Measurements from ENCODE around the gene FER1L5.

FER1L5 gene

DNA sequence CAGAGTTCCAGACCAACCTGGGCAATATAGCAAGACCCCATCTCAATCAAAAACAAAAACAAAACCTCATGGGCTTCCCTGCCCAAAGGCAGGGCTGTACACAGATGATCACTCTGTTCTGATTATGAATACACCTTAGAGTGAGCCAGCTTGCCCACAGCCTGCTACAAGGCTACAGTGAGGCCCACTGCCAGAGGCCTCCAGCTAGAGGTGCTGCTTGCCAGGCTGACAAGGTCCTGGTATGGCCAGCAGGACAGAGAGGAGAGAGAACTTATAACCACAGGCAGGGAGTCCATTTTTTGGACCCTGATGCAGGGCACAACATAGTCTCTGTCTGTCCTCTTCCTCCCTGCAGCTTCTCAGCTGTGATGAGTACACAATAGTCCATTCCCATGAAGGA lies 46.0 kb upstream of the FER1L5 start:
- TF ChIP-seq, protein P1, sequence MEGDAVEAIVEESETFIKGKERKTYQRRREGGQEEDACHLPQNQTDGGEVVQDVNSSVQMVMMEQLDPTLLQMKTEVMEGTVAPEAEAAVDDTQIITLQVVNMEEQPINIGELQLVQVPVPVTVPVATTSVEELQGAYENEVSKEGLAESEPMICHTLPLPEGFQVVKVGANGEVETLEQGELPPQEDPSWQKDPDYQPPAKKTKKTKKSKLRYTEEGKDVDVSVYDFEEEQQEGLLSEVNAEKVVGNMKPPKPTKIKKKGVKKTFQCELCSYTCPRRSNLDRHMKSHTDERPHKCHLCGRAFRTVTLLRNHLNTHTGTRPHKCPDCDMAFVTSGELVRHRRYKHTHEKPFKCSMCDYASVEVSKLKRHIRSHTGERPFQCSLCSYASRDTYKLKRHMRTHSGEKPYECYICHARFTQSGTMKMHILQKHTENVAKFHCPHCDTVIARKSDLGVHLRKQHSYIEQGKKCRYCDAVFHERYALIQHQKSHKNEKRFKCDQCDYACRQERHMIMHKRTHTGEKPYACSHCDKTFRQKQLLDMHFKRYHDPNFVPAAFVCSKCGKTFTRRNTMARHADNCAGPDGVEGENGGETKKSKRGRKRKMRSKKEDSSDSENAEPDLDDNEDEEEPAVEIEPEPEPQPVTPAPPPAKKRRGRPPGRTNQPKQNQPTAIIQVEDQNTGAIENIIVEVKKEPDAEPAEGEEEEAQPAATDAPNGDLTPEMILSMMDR (IDR thresholded peaks at IDR 0.05; ENCODE audit: low read length), result no peak
- TF ChIP-seq EZH2 (optimal IDR thresholded peaks at IDR 0.05; ENCODE audit: low read depth, low read length) (no peak), EZH2phosphoT487 (IDR thresholded peaks at IDR 0.05; ENCODE audit: low read length) (no peak)
- Histone ChIP-seq H3K9ac (ENCODE audit: low read length) (no peak overlapping the region), H4K20me1 (ENCODE audit: insufficient read depth, low read length) (no peaks in the 10 kb centered on the region), H3K27ac (ENCODE audit: low read length) (no peak overlapping the region), H3K4me2 (ENCODE audit: low read depth, low read length) (no peak overlapping the region), H3K27me3 (replicated peaks; ENCODE audit: insufficient read depth, low read length) (no peaks in the 10 kb centered on the region), H3K9me3 (replicated peaks; ENCODE audit: insufficient read depth, low read length) (no peaks in the 10 kb centered on the region), H3K4me1 (ENCODE audit: low read length) (no peaks in the 10 kb centered on the region), H2AFZ (ENCODE audit: low read length) (no peak overlapping the region), H3K4me3 (ENCODE audit: low read length) (no peak overlapping the region), H3K36me3 (replicated peaks; ENCODE audit: insufficient read depth, low read length) (peaks cover 7% of the 10 kb centered on the region; the same call in 1 of the 2 replicates), H3K79me2 (ENCODE audit: low read length) (no peaks in the 10 kb centered on the region), H3F3A (ENCODE audit: insufficient read depth, low read length) (no peaks in the 10 kb centered on the region), H3K9me2 (replicated peaks; ENCODE audit: insufficient read depth, low read length) (no peaks in the 10 kb centered on the region)
- no peak for DNase-seq

DNA sequence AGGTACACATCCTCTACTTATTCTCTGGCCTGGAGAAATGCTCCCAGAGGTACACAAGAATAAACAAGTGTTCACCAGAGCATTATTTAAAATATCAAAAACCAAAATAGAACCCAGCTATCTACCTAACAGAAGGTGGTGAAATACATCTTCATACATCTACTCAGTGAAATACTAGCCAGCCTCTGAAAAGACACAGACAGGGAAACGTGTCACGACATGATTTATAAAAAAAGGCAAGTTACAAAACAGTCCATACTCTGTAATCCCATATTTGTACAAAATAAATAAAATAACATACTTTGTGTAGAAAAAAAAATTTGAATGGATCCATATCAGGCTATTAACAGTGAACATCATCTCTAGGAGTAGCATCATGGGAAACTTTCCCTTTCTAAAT lies 42.6 kb upstream of the FER1L5 start:
- no peak for DNase-seq
- no peak overlapping the region for H3K27ac ChIP-seq (ENCODE audit: low read length)
- no peak overlapping the region for H3K9ac ChIP-seq (ENCODE audit: low read length)
- TF ChIP-seq, protein P1 (IDR thresholded peaks at IDR 0.05; ENCODE audit: low read length), result no peak
- TF ChIP-seq EZH2phosphoT487 (IDR thresholded peaks at IDR 0.05; ENCODE audit: low read length) (no peak), EZH2 (optimal IDR thresholded peaks at IDR 0.05; ENCODE audit: low read depth, low read length) (no peak)
- H2AFZ ChIP-seq (ENCODE audit: low read length), result no peak overlapping the region
- no peaks in the 10 kb centered on the region for H3K79me2 ChIP-seq (ENCODE audit: low read length)
- no peaks in the 10 kb centered on the region for H3K9me2 ChIP-seq (replicated peaks; ENCODE audit: insufficient read depth, low read length)
- no peaks in the 10 kb centered on the region for H3K4me1 ChIP-seq (ENCODE audit: low read length)
- H3K9me3 ChIP-seq (replicated peaks; ENCODE audit: insufficient read depth, low read length), result no peaks in the 10 kb centered on the region
- no peak overlapping the region for H3K4me3 ChIP-seq (ENCODE audit: low read length)
- H3K36me3 ChIP-seq (replicated peaks; ENCODE audit: insufficient read depth, low read length), result peaks cover 4% of the 10 kb centered on the region; the same call in 1 of the 2 replicates
- H3K4me2 ChIP-seq (ENCODE audit: low read depth, low read length), result no peak overlapping the region
- H4K20me1 ChIP-seq (ENCODE audit: insufficient read depth, low read length), result no peaks in the 10 kb centered on the region
- H3K27me3 ChIP-seq (replicated peaks; ENCODE audit: insufficient read depth, low read length), result no peaks in the 10 kb centered on the region
- H3F3A ChIP-seq (ENCODE audit: insufficient read depth, low read length), result no peaks in the 10 kb centered on the region

DNA sequence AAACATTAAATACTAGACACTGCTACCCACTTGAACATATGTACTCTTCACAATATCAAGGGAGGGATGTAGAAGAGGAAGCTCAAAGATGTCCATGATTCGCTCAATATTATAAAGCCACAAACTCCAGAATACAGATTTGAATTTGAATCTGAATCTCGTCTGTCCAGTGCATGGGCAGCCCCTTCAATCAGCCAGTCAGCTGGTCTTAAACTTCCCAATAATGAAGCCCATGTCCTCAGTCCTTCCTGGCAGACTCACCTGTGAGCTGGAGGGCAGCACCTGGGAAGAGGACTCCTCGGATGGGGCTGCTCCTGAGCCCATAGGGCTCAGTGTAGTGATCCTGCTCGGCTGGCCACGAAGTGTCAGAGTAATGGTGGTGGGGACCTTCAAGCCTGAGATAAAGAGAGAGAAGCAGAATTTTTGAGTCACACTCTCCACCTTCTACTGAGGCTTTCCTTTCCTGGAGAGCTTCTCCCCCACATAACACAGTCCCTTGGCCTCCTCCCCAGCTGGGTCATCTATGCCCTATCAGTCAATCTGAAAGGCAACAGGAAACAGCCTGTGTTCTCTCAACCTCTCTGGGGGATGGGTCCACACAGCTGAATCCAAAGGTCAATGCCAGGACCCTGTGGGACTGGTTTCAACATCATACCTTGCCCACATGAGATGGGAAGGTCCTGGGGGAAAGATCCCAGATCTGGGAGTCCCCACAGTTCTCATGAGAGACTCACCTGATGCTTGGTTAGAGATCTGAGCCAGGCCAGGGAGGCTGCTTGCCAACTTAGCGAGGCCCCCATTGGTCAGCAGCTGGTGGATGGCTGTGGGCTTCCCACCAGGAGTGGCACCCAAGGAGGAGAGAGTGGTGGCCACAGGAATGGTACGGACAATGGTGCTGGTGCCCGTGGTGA lies 40.9 kb upstream of the FER1L5 start:
- Histone ChIP-seq H3K27ac (ENCODE audit: low read length) (no peak overlapping the region), H3K9me2 (replicated peaks; ENCODE audit: insufficient read depth, low read length) (no peaks in the 10 kb centered on the region), H3F3A (ENCODE audit: insufficient read depth, low read length) (no peaks in the 10 kb centered on the region), H3K36me3 (replicated peaks; ENCODE audit: insufficient read depth, low read length) (peaks cover 4% of the 10 kb centered on the region; the same call in 1 of the 2 replicates), H3K79me2 (ENCODE audit: low read length) (no peaks in the 10 kb centered on the region), H3K27me3 (replicated peaks; ENCODE audit: insufficient read depth, low read length) (no peaks in the 10 kb centered on the region), H3K4me1 (ENCODE audit: low read length) (no peaks in the 10 kb centered on the region), H2AFZ (ENCODE audit: low read length) (no peak overlapping the region), H3K4me3 (ENCODE audit: low read length) (no peak overlapping the region), H4K20me1 (ENCODE audit: insufficient read depth, low read length) (no peaks in the 10 kb centered on the region), H3K9me3 (replicated peaks; ENCODE audit: insufficient read depth, low read length) (no peaks in the 10 kb centered on the region), H3K9ac (ENCODE audit: low read length) (no peak overlapping the region), H3K4me2 (ENCODE audit: low read depth, low read length) (no peak overlapping the region)
- DNase-seq, result no peak
- TF ChIP-seq EZH2phosphoT487 (IDR thresholded peaks at IDR 0.05; ENCODE audit: low read length), result no peak

DNA sequence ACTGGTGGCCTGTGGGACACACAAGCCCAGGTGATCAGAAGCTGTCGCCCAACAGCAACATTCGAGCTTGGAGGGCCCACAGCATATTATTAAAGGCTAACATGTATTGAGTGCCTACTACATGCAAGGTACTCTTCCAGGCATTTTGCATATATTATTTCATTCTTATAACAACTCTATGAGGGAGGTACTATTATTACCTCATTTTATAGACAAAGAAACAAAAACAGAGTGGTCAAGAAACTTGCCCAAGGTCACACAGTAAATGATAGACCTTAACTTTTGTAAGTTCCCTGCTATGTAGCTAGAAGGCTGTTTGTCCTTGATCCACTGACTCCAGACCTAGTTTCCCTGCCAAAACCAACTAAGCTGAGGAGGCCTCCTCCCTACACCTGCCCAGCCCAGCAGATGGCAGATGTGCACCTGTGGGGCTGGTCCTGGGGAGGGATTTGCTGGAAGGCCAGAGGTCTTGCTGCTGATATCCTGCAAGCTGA lies 40.2 kb upstream of the FER1L5 start:
- Histone ChIP-seq H4K20me1 (ENCODE audit: insufficient read depth, low read length) (no peaks in the 10 kb centered on the region), H3K27me3 (replicated peaks; ENCODE audit: insufficient read depth, low read length) (no peaks in the 10 kb centered on the region), H3K4me2 (ENCODE audit: low read depth, low read length) (no peak overlapping the region), H3K9ac (ENCODE audit: low read length) (no peak overlapping the region), H3K9me2 (replicated peaks; ENCODE audit: insufficient read depth, low read length) (no peaks in the 10 kb centered on the region), H3K27ac (ENCODE audit: low read length) (no peak overlapping the region), H3K4me3 (ENCODE audit: low read length) (no peak overlapping the region), H3K9me3 (replicated peaks; ENCODE audit: insufficient read depth, low read length) (no peaks in the 10 kb centered on the region), H3K36me3 (replicated peaks; ENCODE audit: insufficient read depth, low read length) (peaks cover 4% of the 10 kb centered on the region; the same call in 1 of the 2 replicates), H3K79me2 (ENCODE audit: low read length) (no peaks in the 10 kb centered on the region), H3F3A (ENCODE audit: insufficient read depth, low read length) (no peaks in the 10 kb centered on the region), H2AFZ (ENCODE audit: low read length) (no peak overlapping the region), H3K4me1 (ENCODE audit: low read length) (no peaks in the 10 kb centered on the region)
- DNase-seq, result no peak
- TF ChIP-seq, protein P1 (IDR thresholded peaks at IDR 0.05; ENCODE audit: low read length), result peak; percentile 28
- TF ChIP-seq EZH2phosphoT487 (IDR thresholded peaks at IDR 0.05; ENCODE audit: low read length) (no peak), EZH2 (optimal IDR thresholded peaks at IDR 0.05; ENCODE audit: low read depth, low read length) (no peak)
